SK-N-SH treated with all-trans-retinoic acid at 6 μM for 48 hours (cell line): ENCODE results near the gene MYL6.

ENCODE experiments used
- CREB5 ChIP-seq: fragments of 250-450 bp; sonication (Bioruptor Pico); IDR thresholded peaks from 2 replicates; pipeline ENCODE4 v1.5.1; 2020; ENCODE audit warnings: low read depth, mild to moderate bottlenecking, moderate library complexity
- TCF4 ChIP-seq: fragments of 250-450 bp; sonication (Bioruptor Pico); IDR thresholded peaks from 2 replicates; pipeline ENCODE4 v1.8.0; 2021; ENCODE audit warnings: mild to moderate bottlenecking, moderate library complexity, borderline replicate concordance

- TF ChIP-seq CREB5 (CRISPR knock-in tag) (no peak), TCF4 (no peak)
These were observed 2.9 kb downstream of the MYL6 start for GRCh38 chr12:56160894-56161689.
